ENCODE results near the gene PPFIA2.
A peak's percentile ranks its signal among the peaks of the same experiment; 100 is the strongest.

The PPFIA2 gene

DNA sequence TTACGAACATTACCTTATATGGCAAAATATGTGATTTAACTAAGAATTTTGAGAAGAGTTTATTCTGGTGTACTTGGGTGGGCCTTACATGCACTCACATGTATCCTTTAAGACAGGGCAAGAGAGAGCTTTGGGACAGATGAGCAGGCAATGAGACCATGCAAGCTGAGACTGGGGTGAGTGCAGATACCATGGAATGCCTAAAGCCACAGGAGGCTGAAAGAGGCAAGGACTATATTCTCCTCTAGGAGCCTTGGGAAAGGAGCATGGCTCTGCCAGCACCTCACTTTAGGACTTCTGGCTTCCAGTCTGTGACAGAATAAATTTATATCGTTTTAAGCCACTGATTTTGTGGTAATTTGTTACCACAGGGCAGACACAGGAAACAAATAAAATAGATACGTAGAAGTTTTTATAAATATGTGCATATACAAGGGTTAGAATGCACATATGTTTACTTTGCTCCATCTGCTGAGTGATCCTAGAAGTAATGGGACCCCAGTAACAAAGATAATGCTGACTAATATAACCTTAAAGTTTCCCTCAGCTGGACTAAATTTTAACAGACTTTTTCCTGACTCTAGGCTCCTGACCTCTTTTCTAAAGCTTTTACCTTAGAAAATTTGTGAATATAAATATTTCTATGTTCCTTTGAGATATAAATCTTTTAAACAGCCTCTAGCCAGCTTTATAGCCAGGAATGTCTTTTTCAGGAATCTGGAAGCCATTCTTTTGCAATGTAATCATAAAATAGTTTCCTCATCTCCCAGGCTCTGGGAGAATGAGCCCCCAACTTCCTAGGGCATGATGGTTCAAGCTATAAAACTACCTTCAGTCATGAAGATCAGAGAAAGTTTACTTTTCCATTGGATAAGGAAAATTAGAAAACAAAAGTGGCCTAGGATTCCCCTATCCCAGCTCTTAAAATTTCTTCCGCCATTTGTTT, 216.8 kb downstream of the PPFIA2 start:
- no peak for DNase-seq

DNA sequence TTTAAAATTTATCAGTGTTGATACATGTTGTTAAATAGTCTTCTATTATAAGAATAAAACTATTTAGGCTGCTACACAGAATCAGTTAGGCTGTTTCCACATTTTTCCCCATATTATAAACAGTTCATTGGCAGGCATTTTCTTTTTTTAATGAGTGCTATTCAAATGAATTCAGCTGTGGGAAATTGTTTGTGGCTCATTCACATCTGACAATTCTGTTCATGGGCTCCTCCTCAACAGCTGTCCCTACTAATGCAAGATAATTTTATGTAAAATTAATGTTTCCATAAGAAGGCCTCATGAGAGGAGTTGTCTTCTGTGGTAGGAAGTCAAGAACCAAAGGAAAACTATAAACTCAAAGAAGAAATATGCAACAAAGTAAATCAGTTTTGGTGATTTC, 218.0 kb downstream of the PPFIA2 start:
- no peak for DNase-seq

DNA sequence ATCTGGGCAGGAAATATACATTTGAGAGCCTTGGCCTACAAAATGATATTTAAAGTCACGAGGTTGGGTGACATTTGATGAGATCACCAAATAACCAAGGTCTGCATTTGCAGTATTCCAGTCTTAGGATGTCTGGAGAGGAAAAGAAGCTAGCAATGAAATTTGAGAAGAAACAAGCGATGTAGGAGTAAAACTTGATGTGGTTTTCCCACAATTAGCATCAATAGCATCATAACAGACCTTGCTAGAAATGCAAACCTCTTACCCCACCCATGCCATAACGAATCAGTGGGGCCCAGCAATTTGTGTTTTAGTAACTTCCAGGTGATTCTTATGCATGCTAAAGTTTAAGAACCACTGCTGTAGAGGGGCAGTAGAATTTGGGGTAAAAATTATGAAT, 219.9 kb downstream of the PPFIA2 start:
- DNase-seq: no peak

DNA sequence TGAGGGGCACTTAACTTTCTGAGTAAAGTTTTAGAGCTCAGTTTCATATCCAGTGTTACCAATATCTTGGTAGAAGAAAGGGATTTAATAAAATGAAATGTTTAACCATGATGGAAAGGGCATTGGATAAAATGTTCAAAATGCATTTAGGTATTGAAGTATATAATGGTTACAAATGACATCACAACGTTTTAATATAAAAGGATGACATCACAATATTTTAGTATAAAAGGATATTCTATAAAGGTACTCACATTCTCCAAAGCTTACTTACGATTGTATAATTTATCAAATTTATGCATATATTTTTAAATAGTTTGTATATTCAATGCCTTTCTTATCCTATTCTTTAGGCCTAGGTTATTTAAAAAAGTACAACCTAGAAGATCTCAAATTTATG, 226.1 kb downstream of the PPFIA2 start:
- no peak for DNase-seq

DNA sequence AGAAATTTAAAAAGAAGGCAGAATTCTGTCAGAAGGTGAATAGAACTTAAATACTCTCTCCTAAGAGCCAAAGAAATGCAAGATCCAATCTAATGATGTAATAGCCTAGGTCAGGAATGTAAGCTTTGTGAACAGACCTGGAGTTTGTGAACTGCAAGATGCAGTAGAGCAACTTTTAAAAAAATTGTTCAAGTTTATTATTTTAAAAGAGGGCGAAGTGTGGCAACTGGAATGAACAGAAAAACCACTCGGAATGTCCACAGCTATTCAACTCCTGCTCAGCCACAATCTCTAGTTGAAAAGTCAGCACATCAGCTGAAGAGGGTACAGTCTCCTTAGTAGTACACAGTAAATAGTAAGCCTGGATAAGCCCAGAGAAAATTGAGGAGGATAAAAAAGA, 228.8 kb downstream of the PPFIA2 start:
- DNase-seq: no peak

DNA sequence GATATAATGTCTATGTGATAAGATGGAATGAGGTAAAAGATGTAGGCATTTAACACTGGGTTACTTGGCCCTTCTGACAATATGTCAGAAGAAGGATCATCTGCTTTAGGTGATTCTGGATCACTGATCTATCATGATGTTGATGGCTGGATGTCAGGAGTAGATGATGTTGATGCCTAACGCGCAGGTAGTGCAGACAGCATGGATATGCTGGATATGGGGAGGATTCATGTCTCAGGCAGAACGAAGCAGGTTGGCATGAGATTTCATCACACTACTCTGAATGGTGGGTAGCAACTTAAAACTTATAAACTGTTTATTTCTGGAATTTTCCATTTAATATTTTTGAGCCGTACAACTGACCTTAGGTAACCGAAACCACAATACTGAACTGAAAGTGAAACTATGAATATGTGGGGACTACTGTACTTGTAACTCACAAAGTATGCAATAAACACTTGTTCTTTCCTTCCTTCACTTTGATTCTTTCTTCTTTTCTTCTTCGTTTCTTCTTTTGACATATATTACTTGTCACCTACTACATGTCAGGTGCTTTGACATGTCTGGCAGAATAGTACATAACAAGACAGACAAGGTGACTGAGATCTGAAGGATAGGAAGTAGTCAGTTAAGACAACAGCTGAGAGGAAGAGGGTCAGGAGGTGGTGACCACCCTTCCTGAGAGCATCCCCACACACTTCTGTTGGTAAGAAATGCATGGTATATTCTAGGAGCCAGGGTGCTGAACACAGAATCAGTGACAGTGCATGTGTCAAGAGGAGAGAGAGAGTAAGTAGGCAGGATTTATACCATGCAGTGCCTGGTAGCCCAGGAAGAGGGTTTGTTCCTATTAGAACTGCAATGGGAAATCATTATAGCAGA, 238.8 kb downstream of the PPFIA2 start:
- no peak for DNase-seq

DNA sequence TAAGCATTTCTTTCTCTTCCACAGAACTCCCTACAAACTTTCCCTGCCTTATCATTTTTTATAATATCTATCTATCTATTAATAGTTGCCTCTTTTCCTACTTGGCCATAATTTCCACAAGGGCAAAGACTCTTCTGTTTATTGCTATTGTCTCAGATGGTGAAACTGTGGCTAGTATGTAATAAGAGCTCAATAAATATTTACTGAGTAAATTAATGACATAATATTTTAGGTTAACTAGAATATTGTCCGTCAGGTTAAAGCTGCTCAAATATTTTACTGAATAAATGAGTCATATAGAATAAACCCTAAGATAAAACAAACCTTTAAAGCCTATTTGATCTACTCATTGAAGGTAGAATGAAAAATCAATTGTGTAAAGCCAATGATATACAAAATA, 240.5 kb downstream of the PPFIA2 start:
- no peak for DNase-seq

DNA sequence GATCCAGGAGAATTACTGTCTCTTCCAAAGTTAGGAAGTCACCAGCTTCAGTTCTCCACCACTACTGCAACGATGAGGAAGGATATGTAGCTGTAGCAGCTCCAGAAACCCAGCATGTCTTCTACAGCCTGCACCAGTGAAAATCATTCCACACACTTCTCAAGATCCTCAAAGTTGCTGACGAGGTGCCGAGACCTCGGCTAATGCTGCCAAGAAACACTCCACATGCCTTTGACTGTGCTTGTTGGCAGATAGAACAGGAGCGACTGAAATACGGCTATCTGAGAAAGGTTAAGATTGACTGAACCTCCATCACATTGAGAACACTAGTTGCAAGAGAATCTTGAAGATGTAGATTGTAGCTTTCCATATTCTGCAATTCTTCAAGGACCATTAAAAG, 241.9 kb downstream of the PPFIA2 start:
- no peak for DNase-seq

DNA sequence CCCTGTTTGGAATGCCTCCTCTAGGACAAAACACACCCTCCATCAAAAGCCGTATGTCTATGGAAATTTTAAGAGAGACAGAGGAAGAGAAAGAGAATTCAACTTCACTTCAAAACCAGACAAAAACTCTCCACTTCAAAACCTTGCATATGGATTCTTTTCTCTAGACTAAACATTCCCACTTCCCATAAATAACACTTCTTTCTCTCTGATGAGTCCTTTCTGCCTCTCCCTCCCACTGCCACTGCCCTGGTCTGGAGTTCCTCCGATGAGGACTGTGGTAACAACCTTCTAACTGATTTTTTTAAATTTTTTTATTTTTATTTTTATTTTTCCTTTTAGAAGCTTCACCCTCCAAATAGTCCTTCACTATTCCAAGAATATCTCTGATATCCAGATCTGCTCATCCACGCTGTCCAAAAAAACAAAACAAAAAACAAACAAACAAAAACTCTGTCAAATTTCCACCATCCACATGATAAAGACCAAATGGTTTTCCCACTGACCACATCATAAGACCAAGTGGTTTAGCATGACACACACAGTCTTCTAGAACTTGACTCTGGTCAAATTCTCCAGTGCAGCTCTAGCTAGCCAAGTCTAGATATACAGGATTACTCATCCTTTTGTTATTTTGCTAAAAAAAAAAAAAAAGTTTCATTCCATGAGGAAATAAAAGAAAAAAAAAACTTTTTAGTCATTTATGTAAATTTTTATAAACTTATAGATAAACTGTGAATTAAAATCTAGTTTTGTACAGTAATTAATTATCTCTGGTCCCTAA, 256.0 kb downstream of the PPFIA2 start:
- DNase-seq: no peak

DNA sequence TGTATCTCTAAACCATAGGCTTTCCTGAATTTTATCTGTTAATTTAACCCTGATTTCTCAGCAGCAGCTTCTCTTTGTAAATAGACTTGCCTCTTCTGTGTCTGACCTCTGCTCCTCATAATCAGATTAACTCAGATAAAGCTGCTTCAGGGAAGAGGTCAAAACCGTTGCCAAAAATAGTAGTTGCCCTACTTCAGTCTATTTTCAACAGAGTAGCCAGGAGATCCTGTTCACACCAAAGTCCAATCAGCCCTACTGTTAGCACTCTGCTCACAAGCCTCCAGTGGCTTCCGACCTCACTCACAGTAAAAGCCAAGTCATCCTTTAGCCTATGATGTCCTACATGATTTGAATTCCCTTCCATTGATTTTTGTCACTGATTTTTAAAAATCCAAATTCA, 258.4 kb downstream of the PPFIA2 start:
- no peak for DNase-seq

DNA sequence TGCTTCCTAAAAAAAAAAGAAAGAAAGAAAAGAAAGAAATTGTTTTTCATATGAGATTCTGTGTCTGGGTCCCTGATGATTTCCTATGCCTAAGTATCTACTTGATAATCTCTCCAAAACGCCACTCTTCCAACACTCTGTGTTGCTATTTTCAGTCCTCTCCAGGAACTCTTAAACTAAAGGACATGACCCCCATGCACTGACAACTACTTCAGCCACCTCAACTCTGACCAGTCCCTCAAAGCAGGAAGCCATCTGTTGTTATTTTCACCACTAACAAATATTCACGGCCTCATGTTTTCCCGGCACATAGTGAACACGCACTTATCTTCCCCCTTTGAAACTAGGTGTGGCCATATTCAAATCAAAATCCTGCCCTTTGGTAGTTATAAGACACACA, 259.3 kb downstream of the PPFIA2 start:
- no peak for DNase-seq

DNA sequence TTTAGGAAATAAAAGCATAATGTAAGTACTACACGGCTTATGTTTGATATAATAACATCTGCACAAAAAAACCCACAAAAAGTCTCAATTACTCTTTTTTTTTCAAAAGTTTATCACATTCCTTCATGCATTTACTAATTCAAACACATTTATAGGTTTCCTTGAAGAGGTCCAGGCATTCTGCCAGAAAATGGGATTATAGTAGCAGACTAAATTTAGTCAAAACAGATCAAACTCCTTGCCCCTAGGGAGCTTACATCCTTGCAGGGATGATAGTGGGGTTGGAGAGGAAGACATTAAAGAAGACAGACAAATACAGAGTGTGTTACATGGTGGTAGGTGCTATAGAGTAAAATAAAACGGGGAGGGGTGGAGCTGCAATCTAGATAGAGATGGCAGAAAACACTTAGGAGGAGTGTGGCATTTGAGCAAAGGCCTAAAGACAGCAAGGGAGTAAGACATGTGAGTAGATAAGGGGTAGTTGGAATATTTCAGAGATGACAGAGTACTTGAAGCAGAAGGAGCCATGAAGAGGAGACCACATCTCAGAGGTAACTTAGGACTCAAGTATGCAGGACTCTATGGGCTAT, 266.9 kb downstream of the PPFIA2 start:
- DNase-seq: no peak

DNA sequence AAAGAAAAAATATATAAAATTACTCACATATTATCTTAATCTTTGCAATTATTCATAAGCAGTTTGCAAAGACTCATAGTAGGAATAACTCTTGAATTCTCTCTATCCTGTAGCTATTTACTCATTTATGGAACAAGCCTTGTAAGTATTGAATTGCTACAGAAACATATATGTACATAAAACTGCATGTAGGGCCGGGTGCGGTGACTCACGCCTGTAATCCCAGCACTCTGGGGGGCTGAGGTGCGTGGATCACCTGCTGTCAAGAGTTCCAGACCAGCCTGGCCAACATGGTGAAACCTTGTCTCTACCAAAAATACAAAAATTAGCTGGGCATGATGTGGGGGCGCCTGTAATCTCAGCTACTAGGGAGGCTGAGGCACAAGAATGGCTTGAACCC, 286.2 kb downstream of the PPFIA2 start:
- no peak for DNase-seq

DNA sequence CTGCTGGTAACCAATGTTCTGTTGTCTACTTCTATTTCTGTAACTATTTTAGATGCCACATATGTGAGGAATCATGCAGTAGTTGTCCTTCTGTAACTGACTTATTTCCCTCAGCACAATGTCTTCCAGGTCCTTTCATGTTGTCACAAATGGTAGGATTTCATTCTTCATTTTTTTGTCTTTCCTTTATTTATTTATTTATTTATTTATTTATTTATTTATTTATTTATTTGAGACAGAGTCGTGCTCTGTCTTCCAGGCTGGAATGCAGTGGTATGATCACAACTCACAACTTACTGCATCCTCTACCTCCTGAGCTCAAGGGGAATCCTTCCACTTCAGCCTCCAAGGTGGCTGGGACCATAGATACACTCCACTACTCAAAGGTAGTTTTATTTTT, 288.2 kb downstream of the PPFIA2 start:
- no peak for DNase-seq

DNA sequence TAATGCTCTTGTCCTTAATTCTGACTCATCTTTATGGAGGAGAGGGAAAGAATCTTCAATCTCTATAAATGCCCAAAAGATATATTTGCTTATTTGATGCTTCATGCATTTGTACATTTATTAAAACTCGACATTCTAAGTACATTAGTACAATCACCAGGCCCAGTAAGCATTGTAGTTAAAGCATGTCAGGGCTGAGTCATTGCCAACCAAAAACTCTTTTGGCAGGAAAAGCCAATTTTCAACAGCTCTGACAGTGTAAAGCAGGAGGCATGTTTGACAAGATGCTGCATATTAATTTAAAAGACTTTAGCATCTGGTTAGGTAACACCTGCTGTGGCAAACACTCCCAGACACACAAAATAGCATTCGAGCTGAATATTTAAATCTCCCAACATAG, 290.9 kb downstream of the PPFIA2 start:
- DNase-seq: no peak

DNA sequence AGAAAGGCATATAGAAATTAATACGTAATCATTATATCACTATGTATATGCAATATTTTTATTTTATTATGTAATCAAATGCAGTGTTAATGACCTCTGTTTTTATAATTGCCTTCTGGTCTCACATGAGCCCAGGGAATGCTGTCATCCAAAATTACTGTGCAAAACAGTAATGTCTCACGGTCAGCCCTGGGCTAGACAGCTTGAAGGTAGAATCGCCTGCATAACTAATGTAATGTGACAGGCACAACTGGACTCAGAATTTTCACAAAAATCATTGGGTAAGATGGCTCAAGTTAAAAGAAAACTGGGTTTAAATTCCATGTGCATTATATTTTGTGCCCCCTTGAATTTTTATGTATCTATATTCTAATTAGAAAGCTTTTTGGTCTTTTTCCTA, 293.3 kb downstream of the PPFIA2 start:
- no peak for DNase-seq

DNA sequence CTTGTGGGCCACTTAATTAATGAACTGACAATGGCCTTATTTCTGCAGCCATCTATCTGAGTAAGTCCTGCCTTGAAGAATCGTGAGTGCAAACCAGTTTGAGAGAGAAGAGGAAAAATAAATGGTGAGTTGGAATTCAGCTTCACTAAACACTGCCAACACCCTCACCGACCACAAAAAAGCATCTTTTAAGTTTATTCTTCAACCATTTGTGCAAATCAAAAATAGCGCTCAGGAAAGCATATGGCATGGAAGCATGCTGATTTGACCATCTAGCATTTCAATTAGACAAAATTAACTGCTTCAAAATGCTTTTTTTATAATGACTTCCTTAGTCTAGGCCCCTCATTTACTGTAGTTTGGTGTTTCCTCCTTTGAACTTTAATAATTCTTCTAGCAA, 294.0 kb downstream of the PPFIA2 start:
- no peak for DNase-seq

DNA sequence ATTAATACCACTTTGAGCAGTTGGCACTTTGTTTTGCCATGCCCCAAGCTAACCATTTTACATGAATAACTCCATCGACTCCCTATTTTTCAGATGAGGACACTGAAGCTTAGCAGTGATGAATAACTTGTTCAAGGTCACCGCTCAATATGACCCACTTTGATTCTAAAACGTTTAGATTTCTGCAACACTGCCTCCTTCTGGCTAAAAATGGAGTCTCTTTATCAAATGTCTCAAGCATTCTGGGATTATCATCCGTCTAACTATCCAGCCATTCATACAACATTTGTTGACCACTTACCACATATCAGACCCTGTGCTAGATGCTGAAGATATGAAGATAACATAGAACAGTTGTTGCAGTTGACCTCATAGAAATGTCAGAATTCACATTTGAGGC, 298.0 kb downstream of the PPFIA2 start:
- DNase-seq: no peak

DNA sequence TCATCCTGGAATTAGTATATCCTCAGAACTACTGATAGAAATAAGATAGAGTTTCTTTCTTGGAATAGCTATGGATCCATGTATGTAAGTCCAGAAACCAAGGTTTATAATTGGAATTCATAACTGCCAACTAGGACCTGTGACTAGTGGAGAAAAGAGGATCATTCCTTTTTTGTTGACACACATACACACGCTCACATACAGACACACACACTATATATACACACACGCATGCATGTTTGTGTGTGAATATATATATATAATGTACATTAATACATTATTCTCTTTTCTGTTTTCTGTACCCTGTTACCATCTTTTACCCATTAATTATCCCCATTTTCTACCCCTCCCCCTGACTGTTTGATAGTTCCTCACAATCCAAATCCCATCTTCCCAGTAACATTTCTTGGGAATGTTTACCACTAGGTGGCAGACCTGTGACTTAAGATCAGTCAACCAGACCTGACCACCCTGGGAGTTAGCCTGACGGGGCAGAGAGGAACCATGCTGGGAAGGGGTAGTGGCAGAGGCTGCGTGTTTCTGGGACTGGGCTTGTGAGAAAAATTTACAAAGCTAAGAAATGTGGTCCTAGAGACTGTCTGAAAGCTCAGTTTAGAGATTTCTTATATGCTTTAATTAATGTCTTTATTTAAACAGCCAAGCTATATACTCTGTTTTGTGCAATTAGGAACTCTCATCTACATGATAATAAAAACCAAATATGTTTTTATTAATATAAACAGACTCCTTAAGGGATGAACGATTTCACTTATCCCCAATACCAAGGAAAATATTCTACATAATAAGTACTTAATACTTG, 308.0 kb downstream of the PPFIA2 start:
- DNase-seq: peak in 1 of 2 experiments; percentile 52

DNA sequence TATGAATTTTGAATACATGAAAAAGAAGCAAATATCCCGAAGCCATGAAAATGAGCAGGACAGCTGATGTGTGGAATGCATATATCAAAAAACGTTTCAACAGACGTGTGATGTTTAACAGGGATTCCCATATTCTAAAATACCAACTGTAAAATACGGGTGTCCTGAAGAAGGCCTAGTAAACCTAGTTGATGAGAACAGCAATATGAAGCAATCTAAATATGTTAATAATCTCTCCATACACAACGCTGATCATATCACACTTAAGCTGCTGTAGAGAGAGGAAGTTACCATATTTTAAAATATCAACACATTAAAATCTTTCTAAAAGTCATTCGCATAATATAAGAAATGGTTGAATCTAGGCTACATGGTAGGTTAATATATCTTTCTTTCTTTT, 317.5 kb downstream of the PPFIA2 start:
- DNase-seq: no peak

DNA sequence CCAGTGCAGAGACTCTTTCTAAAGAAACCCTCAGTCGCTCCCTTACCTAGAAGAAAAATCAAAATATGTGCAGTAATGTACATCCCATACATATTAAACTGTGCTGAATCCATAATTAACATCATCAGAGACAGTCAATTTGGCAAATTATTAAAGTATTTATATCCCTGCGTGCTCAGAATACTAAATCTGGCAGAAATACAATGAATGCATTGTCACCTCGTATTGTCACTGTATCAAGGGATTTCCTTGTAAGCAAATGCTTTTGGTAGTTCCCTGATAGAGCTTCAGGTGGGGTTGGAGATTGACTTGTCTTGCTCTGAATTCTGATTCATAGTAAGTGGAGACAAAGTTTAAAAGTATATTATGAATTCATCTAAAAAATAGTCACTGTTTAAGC, 319.1 kb downstream of the PPFIA2 start:
- no peak for DNase-seq

DNA sequence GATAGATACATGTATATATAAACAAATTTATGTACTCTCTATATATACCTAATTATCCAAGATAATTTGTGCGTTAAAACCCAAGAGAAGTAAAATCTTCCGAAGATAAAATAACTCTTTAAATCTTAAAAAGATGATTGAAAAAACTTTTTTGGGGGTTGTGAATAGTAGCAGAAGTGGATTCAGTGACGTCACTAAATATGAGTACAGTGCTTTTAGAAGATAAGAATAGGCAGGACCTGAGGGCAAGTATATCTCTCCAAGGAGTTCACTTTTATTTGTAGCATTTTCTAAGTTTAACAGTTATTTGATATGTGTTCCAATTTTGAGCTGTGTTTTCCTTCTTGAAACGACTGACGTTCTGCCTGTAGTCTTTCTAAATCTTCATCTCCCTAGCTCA, 319.8 kb downstream of the PPFIA2 start:
- no peak for DNase-seq

Measured in SW 1271 (cell line).